Midbrain (tissue), 1 donor: ENCODE results near the gene ADAM12.

ENCODE experiments used
- DNase-seq: peaks from one replicate; lab custom pipeline; 2025; lab: John Stamatoyannopoulos, UW

ADAM12 gene

GRCh38 chr10:126143117-126143516 lies 245.2 kb downstream of the ADAM12 start:
- no peak for DNase-seq

GRCh38 chr10:126140746-126141273 lies 247.5 kb downstream of the ADAM12 start:
- no peak for DNase-seq

DNA sequence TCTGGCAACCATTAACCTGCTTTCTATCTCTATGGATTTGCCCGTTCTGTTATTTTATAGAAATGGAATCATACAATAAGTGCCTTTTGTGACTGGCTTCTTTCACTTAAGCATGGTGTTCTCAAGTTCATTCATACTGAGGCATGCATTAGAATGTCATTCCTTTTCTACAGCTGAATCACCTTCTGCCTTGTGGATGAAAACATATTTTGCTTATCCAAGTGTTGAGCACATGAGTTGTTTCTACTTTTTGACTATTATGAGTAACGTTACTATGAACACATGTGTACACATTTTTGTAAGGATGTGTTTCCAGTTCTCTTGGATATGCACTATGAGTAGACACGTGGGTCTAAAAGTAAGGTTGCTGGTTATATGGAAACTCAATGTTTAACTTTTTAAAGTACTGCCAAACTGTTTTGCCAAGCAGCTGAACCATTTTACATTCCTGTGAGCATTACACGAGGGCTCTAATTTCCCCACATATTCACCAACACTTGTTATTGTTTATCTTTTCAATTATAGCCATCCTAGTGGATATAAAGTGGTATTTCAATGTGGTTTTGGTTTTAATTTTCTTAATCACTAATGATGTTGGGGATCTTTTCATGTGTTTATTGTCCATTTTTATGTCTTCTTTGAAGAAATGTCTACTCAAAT lies 250.6 kb downstream of the ADAM12 start:
- no peak for DNase-seq

DNA sequence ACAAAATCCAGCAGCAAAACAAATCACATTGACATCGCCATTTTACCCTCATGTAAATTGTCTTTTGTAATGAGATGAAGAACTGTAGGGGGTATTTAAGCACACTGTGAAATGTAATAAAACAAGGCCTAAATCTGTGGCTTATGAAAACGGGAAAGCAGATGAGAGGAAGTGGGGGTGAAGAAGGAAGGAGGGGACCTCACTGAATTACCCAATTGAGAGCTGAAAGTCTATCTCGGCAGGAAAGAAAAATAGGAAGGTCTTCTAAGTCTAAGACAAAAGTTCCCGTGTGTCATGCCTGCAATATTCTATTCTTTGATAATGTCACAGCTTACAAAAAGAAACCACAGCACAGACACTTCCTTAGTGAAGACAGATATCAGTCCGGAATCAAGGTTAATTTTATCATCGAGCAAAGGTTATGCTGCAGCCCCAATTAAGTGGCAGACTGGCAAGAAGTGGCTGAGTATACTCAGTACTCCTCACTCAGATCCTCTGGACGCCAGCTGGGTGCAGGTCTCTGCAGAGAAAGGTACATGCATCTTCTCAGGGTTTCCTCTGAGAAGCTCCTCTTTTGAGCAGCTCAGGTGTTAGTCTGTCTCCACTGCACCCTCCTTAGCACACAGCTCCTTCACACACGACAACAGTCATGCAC lies 252.2 kb downstream of the ADAM12 start:
- DNase-seq, result no peak

- DNase-seq, result no peak
These were observed 253.1 kb downstream of the ADAM12 start for GRCh38 chr10:126135177-126135576.

DNA sequence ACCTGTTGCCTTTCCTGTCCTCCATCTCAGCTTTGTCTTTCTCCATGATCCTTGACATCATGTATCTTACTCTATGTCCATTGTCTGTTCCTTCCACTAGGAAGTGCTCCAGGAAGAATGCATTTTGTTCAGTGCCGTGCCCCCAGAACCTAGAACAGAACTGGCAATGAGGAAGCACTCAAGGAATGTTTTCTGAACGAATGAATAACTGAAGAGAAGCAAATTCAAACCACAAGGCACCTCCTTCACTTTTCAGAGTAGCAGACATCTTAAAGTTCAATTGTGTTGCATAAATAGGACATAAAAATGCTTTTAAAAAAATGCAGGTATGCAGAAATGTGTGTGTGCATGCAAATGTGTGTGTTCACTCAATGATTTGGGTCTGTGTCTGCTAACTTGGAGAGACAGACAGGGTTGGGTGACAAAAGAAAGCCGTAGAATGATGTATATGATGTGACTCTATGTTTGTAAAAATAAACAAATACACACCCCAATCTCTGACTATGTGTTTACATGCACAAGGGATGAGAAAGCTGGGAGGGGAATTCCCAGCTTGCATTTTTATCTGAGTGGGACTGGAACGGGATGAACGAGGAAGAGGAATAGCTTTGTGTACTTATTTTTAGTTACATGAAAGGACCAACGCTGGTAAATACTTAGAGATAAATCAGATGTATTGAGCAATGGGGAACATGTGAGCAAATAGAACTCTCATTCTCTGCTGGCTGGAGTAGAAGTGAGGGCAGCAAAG lies 254.2 kb downstream of the ADAM12 start:
- no peak for DNase-seq

GRCh38 chr10:126133082-126133620 lies 255.1 kb downstream of the ADAM12 start:
- DNase-seq, result no peak

GRCh38 chr10:126131341-126131740 lies 256.9 kb downstream of the ADAM12 start:
- no peak for DNase-seq

- DNase-seq, result no peak
These were observed 258.0 kb downstream of the ADAM12 start for GRCh38 chr10:126130271-126130710.

GRCh38 chr10:126129026-126129425 lies 259.3 kb downstream of the ADAM12 start:
- no peak for DNase-seq

GRCh38 chr10:126128581-126128980 lies 259.7 kb downstream of the ADAM12 start:
- DNase-seq, result no peak

DNA sequence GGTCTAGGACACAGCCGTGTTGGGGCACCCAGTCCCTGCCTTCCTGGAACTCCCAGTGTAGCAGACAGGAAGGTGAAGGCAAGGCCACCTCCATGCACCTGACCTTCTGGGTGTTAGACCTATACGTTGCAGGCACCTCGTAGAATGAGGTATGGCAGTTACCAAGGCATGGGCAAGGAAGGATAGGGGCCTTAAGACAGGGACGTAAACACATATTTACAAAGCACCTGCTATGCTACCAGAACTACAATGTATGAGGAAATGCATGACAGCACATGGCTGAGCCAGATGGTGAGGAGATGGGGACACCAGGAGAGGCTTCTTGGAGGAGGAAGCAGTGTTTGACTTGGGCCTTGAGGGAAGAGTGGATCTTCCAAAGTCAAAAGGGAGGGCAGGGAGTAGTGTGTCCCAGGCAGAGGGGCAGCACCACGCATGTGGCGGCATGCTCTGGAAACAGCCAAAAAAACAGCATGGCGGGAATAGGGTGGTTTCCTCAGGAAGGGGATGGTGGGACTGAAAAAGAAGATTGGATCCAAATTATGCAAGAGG lies 260.7 kb downstream of the ADAM12 start:
- DNase-seq, result no peak

DNA sequence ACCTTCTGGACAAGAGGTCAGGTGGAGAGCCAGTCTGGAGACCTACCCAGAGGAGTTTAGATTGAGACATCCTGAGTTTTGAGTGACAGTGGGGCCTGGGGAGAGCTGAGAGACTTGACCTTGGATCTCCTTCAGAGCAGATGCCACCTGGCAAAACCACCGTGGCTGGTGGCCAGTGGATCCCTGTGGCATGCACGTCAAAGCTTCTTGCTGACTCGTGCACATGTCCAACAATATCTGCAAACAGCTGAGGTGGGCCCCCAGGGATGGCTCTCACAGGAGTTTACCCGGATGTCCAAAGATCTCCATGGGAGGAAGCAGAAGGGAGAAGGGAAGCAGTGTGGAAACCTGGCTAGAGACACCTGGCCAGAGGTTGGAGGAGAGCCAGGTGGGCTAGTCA lies 261.4 kb downstream of the ADAM12 start:
- DNase-seq, result no peak

DNA sequence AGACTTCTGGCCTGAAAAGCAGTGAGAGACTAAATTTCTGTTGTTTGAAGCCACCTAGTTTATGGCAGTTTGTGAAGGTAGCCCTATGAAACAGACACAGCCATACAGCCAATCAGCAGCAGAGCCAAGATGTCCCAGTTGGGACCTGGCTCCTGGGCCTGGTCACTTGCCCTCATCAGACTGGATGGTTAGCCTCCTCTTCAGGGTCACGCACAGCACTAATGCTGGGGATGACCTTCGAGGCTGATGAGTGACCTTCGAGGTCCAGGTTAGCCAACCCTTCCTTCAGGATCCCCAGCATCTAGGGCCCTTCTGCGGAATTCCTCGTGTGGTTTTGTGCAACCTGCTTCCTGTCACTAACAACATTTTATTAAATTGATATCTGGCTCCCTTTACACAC lies 262.3 kb downstream of the ADAM12 start:
- no peak for DNase-seq

GRCh38 chr10:126124668-126125349 lies 263.5 kb downstream of the ADAM12 start:
- no peak for DNase-seq

GRCh38 chr10:126124046-126124445 lies 264.2 kb downstream of the ADAM12 start:
- DNase-seq, result no peak

DNA sequence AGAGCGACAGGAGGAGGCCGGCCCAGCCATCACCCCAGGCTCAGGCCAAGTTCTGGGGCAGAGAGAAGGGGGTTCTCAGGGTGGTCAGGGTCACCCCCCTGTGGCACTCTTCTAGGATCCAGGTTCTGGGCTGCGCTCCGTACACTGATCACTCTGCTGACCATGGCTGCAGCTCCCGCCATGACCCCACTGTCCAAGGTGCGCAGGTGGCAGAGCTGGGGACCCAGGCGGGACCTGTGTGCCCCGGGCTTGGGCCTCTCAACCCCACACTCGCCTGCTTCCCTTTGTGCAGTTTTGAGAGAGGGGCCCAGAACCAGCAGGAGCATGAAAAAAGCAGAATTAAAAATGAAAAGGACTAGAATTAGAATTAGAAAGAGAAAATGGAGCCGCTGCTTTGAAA lies 264.8 kb downstream of the ADAM12 start:
- no peak for DNase-seq

DNA sequence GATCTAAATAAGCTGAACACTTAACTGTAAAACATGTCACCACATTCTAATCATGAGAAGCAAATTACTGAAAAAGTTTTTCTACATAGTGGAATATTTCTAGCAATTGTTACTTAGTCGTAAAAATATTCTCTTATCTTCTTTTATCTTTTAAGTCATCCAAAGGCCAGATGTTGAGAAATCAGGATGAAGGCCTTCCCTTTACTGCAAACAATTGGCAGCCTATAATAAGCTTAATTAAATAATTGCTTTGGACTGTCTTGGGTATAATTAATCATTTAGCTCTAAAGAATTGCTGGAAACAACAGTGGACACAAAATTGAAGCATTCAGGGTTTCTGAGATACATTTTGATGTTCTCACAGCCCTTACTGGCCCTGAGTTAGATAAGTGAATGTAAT lies 265.4 kb downstream of the ADAM12 start:
- no peak for DNase-seq

GRCh38 chr10:126119599-126119998 lies 268.7 kb downstream of the ADAM12 start:
- DNase-seq, result no peak

- DNase-seq, result no peak
These were observed 269.8 kb downstream of the ADAM12 start for GRCh38 chr10:126118476-126118875.

DNA sequence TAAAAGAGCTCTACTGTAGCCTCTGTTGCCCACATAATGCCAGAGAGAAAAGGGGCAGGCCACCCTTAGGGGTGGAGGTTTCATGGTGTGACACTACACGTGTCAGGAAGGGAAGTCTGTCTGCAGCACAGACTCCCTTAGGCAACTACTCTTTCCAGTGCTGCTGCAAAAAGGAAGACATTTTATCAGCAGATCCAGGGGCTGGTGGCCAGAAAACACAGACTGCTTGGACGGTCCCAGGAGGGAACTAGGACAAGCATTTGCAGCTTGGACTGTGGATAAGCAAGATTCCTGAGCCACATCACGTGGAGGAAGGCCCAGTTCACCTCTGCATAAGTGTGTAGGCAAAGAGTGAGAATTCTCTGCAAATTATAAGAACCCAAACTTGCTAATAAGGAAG lies 271.1 kb downstream of the ADAM12 start:
- DNase-seq, result no peak

DNA sequence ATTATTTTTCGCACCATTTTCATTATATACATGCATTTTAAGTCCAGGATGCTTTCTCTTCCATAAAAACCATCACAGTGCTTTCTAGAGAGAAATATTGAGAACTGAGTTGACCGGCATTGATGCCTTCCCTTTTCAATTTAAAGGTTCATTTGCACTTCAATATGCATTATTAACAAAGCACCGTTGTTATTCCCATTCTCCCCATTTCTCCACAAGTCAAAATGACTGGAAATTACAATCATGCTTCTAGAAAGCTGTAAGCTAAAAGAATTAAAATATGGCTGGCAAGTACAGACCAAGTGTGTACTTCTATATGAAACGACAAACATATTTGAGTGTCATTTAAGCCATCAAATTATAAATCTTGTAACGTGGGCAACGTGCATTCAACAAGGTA lies 272.4 kb downstream of the ADAM12 start:
- no peak for DNase-seq
